OCI-LY7 (cell line): ENCODE measurements around the gene HEXIM2. TPM values are rescaled to one million over a fixed set of nuclear protein-coding genes. Genes with fewer than 3 reads are reported as not detected.

Source experiments
- BruUV-seq: library from RNA; stranded (reverse); fragments of 400-500 nt; replicated peaks from 2 replicates; lab custom pipeline; 2021; lab: Mats Ljungman, UMichigan
- CTCF ChIA-PET: fragments of 300-600 bp; sonication (Branson Sonifier 250); formaldehyde crosslinking; loops from one replicate; lab custom pipeline; 2022; ENCODE audit warnings: antibody characterized with exemption; ENCODE audit not compliant: unreplicated experiment; lab: Charles Lee
- POLR2A ChIA-PET: fragments of 300-600 bp; sonication (Branson Sonifier 250); formaldehyde crosslinking; loops from one replicate; lab custom pipeline; 2022; ENCODE audit warnings: antibody characterized with exemption; lab: Charles Lee
- DNase-seq: peaks from one replicate; pipeline ENCODE4 v3.0.0-alpha.2; 2015; ENCODE audit warnings: low spot score
- H2AFZ ChIP-seq: fragments of 200-600 bp; sonication (generic), shearing (Covaris generic); 2 replicates; pipeline ENCODE4 v1.6.1; 2014; ENCODE audit warnings: mild to moderate bottlenecking, antibody characterized with exemption, low read length, moderate library complexity
- H3K27ac ChIP-seq: fragments of 200-600 bp; sonication (generic); 2 replicates; pipeline ENCODE4 v1.5.1; 2014; ENCODE audit warnings: mixed run types, low read depth, mild to moderate bottlenecking, moderate library complexity, low read length, inconsistent platforms; ENCODE audit not compliant: poor library complexity, severe bottlenecking
- H3K36me3 ChIP-seq: fragments of 200-600 bp; sonication (generic); 2 replicates; pipeline ENCODE4 v1.6.1; 2014; ENCODE audit warnings: mild to moderate bottlenecking, antibody characterized with exemption, low read length, moderate library complexity, mixed read lengths; ENCODE audit not compliant: insufficient read depth
- H3K4me1 ChIP-seq: fragments of 200-600 bp; sonication (generic); 2 replicates; pipeline ENCODE4 v1.5.1; 2014; ENCODE audit warnings: mild to moderate bottlenecking, low read length; ENCODE audit not compliant: insufficient read depth, poor library complexity, severe bottlenecking
- H3K4me2 ChIP-seq: fragments of 200-600 bp; sonication (generic); 2 replicates; pipeline ENCODE4 v1.6.1; 2014; ENCODE audit warnings: mild to moderate bottlenecking, low read length
- H3K4me3 ChIP-seq: fragments of 200-600 bp; sonication (generic); 2 replicates; pipeline ENCODE4 v1.5.1; 2014; ENCODE audit warnings: mild to moderate bottlenecking, low read depth, low read length; ENCODE audit not compliant: poor library complexity, severe bottlenecking
- H3K79me2 ChIP-seq: fragments of 200-600 bp; sonication (generic); 2 replicates; pipeline ENCODE4 v1.6.1; 2016; ENCODE audit warnings: low read depth, mild to moderate bottlenecking, low read length, moderate library complexity, mixed read lengths; ENCODE audit not compliant: insufficient read depth
- H3K9me2 ChIP-seq: fragments of 200-600 bp; sonication (generic); 2 replicates; pipeline ENCODE4 v1.6.1; 2016; ENCODE audit warnings: mild to moderate bottlenecking, low read length, mixed read lengths; ENCODE audit not compliant: insufficient read depth
- H3K9me3 ChIP-seq: fragments of 200-600 bp; sonication (generic); 2 replicates; pipeline ENCODE4 v1.6.1; 2014; ENCODE audit warnings: mild to moderate bottlenecking, mixed run types, low read length, mixed read lengths
- H4K20me1 ChIP-seq: fragments of 200-600 bp; sonication (generic); 2 replicates; pipeline ENCODE4 v1.6.1; 2014; ENCODE audit warnings: mild to moderate bottlenecking, antibody characterized with exemption, low read length, moderate library complexity, mixed read lengths; ENCODE audit not compliant: insufficient read depth
- EZH2phosphoT487 ChIP-seq: fragments of 200-600 bp; sonication (generic); IDR thresholded peaks from 2 replicates; pipeline ENCODE4 v1.6.1; 2018; ENCODE audit warnings: low read depth, borderline replicate concordance, mild to moderate bottlenecking, mixed run types, antibody characterized with exemption, low read length, moderate library complexity, mixed read lengths
- intact Hi-C: fragments of 100-400 bp; cut with micrococcal nuclease; formaldehyde crosslinking; loops from one replicate; pipeline ENCODE4 v1.10.0; 2022; ENCODE audit not compliant: unreplicated experiment
- total RNA-seq, 2 experiments: library from RNA; depleted of rRNA in 1 of 2; stranded (reverse); fragments of >200 nt in 1 of 2; shearing (Covaris generic) in 1 of 2; gene quantifications; 2 replicates each; pipeline ENCODE4 v1.2.3, GENCODE V29; 2014 to 2022
- TF ChIP-seq, protein P1 (sequence below): fragments of 200-600 bp; sonication (generic); conservative IDR thresholded peaks from 2 replicates; pipeline ENCODE4 v1.5.1; 2014; ENCODE audit warnings: mild to moderate bottlenecking, antibody characterized with exemption, low read length, moderate library complexity, mixed read lengths

The HEXIM2 gene
- total RNA-seq, 2 experiments from 2014 or later, result 8.6 to 11.1 TPM

DNA sequence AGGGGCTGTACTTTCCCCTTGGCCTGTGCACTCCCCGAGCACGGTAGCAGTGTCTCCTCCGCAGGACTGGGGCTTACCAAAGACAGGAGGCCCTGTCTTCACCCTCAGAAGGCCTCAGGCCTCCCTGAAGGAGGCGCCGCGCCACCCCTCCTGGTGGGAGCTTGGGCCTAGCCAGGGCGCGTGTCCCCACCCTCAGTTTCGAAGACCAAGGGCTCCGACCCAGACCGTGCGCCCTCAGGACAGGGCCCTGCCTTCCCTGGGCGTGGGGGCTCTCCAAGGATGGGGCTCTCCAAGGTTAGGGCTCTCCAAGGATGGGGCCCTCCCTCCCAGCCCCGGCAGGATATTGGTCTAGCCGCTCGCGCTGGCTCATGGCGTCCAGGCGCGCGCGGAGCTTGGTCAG, 41.1 kb upstream of the HEXIM2 start:
- POLR2A ChIA-PET, result no interaction called here
- BruUV-seq, result no TSS peak
- no peak for DNase-seq
- Histone ChIP-seq H3K36me3 (no peaks in the 10 kb centered on the region), H2AFZ (no peak overlapping the region), H4K20me1 (no peaks in the 10 kb centered on the region), H3K4me1 (no peaks in the 10 kb centered on the region), H3K27ac (no peak overlapping the region), H3K4me2 (no peak overlapping the region), H3K4me3 (no peak overlapping the region), H3K9me2 (no peaks in the 10 kb centered on the region), H3K9me3 (no peaks in the 10 kb centered on the region), H3K79me2 (no peaks in the 10 kb centered on the region)
- intact Hi-C loops, result no loop called here
- CTCF ChIA-PET, result no interaction called here
- TF ChIP-seq, protein P1, sequence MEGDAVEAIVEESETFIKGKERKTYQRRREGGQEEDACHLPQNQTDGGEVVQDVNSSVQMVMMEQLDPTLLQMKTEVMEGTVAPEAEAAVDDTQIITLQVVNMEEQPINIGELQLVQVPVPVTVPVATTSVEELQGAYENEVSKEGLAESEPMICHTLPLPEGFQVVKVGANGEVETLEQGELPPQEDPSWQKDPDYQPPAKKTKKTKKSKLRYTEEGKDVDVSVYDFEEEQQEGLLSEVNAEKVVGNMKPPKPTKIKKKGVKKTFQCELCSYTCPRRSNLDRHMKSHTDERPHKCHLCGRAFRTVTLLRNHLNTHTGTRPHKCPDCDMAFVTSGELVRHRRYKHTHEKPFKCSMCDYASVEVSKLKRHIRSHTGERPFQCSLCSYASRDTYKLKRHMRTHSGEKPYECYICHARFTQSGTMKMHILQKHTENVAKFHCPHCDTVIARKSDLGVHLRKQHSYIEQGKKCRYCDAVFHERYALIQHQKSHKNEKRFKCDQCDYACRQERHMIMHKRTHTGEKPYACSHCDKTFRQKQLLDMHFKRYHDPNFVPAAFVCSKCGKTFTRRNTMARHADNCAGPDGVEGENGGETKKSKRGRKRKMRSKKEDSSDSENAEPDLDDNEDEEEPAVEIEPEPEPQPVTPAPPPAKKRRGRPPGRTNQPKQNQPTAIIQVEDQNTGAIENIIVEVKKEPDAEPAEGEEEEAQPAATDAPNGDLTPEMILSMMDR, result no peak
- no peak for TF ChIP-seq EZH2phosphoT487

DNA sequence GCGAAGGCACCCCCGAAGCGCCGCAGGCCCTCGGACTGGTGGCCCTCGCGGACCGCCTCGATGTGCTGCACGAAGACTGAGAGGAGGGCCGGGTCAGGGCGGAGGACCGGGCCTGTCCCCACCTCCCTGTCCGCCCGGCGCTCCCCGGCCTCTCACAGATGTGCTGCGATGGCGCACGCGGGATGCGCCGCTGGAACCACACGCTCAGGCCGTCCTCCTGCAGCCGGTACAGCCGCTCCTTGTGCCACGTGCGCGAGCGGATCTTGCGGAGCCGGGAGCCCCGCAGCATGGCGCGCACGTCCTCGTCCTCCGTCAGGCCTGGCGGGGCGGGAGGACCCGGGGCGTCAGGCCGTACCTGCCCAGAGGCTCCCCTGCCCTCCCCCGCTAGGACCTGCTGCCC, 40.6 kb upstream of the HEXIM2 start:
- H3K4me2 ChIP-seq, result no peak overlapping the region
- no peaks in the 10 kb centered on the region for H3K9me3 ChIP-seq
- no peaks in the 10 kb centered on the region for H3K36me3 ChIP-seq
- no peak for TF ChIP-seq EZH2phosphoT487
- TF ChIP-seq, protein P1, result no peak
- H3K9me2 ChIP-seq, result no peaks in the 10 kb centered on the region
- no peak for DNase-seq
- no peaks in the 10 kb centered on the region for H4K20me1 ChIP-seq
- intact Hi-C loops, result no loop called here
- no peaks in the 10 kb centered on the region for H3K79me2 ChIP-seq
- H3K27ac ChIP-seq, result no peak overlapping the region
- H2AFZ ChIP-seq, result no peak overlapping the region
- H3K4me3 ChIP-seq, result no peak overlapping the region
- POLR2A ChIA-PET, result no interaction called here
- CTCF ChIA-PET, result no interaction called here
- no TSS peak for BruUV-seq
- no peaks in the 10 kb centered on the region for H3K4me1 ChIP-seq

DNA sequence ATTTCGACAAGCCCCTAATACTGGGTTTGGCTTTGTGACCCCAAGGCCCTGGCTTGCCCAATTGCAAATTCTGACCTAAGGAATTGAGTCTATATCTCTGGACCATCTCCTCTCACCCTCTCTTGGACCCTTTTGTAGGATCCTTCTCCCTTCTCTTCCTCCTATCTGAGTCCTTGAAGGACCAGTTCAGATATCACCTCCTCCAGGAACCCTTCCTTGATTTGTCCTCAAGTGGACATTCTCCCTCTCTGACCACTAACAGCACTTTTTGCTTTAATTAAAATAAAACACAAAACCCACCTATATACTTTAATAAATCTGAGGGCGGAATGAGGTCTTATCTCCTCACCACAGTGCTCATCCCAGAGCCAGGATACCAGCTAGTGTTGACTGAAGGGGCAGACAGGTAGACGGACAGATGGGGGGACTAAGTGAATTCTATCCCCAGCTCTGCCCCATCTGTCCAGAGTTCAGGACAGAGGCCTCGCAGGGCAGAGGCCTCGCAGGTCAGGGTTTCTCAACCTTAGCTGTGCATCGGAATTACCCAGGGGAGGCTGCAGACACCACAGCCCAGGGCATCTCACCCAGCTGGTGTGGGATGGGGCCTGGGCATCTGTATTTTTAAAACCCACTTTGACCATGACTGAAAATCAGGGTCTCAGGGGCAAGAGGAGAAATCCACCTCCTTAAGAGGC, 38.5 kb upstream of the HEXIM2 start:
- Histone ChIP-seq H2AFZ (no peak overlapping the region), H3K9me2 (no peaks in the 10 kb centered on the region), H3K36me3 (no peaks in the 10 kb centered on the region), H3K27ac (no peak overlapping the region), H3K79me2 (no peaks in the 10 kb centered on the region), H3K4me2 (no peak overlapping the region), H4K20me1 (no peaks in the 10 kb centered on the region), H3K4me3 (no peak overlapping the region), H3K4me1 (no peaks in the 10 kb centered on the region), H3K9me3 (no peaks in the 10 kb centered on the region)
- ChIA-PET POLR2A (no interaction called here), CTCF (interaction anchor here (0.7 kb wide), 1 partner anchor 242 kb away, joined by 3 read pairs; no protein-coding TSS in a partner anchor)
- no peak for DNase-seq
- intact Hi-C loops, result no loop called here
- BruUV-seq, result no TSS peak
- TF ChIP-seq, protein P1, result no peak
- TF ChIP-seq EZH2phosphoT487, result no peak
